Measurements from ENCODE around the gene MPPE1. TPM values are rescaled to one million over a fixed set of nuclear protein-coding genes. Genes with fewer than 3 reads are reported as not detected.

Gene MPPE1, protein sequence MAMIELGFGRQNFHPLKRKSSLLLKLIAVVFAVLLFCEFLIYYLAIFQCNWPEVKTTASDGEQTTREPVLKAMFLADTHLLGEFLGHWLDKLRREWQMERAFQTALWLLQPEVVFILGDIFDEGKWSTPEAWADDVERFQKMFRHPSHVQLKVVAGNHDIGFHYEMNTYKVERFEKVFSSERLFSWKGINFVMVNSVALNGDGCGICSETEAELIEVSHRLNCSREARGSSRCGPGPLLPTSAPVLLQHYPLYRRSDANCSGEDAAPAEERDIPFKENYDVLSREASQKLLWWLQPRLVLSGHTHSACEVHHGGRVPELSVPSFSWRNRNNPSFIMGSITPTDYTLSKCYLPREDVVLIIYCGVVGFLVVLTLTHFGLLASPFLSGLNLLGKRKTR
- 26.5 and 31.0 TPM in 2 replicates for polyA plus RNA-seq (2011; rRNA removed)
- 14.5 and 16.1 TPM in 2 replicates for polyA minus RNA-seq (2011; rRNA and poly(A)+ RNA removed)

DNA sequence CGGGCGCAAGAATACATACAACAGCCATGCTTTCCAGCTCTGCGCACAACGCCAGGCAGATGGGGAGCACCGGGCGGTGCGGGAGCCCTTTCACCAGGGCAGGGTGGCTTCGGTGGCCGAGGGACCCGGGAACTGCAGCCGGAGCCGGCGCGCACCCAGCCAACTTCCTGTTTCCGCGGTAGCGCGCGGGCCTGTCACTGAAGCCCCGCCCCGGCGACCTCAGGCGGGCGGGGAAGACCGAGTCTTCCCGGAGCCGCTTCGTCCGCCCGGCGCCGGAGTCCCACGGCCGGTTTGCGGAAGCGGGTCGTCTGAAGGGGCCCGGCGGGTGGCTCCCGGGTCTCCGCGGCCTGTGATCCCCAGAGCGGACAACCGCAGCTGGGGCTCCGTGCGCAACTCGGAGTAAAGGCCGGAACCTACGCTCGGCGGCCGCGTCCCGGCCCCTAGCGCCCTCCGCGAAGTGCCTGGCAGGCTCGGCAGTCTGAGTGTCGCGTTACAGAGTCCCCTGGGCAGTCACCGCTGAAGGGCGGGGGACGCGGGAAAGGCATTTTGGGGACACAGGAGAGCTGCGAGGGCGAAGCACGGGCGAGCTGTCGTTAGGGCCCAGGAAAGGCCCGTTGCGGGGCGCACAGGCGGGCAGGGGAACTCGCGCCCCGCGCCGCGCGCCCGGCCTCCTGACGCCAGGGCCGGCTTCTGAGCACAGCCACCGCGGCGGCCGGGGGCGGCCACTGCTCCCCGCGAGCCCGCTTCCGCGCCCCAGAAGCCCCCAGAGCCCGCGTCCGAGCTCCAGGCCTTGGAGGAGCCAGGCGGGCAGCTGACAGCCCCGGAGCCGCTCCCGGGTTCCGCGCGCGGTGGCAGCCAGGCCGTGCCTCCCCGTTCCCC is at the start of gene MPPE1:
Gene MPPE1 (minus strand): TSS at position 136 of the 879 bp plus-strand sequence. CDS start 11,053 bp downstream, outside the sequence.
- TF ChIP-seq, protein P1, sequence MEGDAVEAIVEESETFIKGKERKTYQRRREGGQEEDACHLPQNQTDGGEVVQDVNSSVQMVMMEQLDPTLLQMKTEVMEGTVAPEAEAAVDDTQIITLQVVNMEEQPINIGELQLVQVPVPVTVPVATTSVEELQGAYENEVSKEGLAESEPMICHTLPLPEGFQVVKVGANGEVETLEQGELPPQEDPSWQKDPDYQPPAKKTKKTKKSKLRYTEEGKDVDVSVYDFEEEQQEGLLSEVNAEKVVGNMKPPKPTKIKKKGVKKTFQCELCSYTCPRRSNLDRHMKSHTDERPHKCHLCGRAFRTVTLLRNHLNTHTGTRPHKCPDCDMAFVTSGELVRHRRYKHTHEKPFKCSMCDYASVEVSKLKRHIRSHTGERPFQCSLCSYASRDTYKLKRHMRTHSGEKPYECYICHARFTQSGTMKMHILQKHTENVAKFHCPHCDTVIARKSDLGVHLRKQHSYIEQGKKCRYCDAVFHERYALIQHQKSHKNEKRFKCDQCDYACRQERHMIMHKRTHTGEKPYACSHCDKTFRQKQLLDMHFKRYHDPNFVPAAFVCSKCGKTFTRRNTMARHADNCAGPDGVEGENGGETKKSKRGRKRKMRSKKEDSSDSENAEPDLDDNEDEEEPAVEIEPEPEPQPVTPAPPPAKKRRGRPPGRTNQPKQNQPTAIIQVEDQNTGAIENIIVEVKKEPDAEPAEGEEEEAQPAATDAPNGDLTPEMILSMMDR (IDR thresholded peaks at IDR 0.05; ENCODE audit: insufficient read depth, low read depth, low read length): no peak
- POLR2A ChIA-PET: no interaction called here
- CTCF ChIA-PET: interaction anchor here (0.6 to 1.3 kb wide), 2 partner anchors 8 to 87 kb away, joined by 3 to 4 read pairs; no protein-coding TSS in a partner anchor

DNA sequence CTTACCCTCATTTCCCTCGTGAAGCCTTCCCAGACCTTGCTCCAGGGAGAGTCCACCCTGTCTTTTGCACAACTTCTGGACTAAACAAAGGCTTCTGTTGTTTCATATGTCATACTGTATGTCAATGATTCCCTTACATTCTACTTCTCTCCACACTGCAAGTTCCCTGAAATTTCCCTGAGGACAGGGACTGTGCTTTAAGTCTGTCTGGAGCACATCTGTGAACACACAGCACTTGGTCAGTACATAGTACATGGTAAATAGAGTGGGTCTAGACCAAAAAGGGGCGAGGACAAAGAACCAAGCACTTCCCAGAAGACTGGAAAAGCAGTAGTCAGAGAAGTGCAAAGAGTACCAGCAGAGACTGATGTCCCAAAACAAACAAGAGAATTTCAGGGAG is 49.5 kb upstream of the MPPE1 start:
- Histone ChIP-seq H3K36me3 (ENCODE audit: control insufficient read depth, insufficient read depth, low read length) (no peaks in the 10 kb centered on the region), H3K4me3 (ENCODE audit: low read depth, low read length) (no peak overlapping the region), H3K27me3 (ENCODE audit: control insufficient read depth, insufficient read depth, low read length) (no peaks in the 10 kb centered on the region)
- TF ChIP-seq, protein P1 (IDR thresholded peaks at IDR 0.05; ENCODE audit: insufficient read depth, low read depth, low read length): no peak
- DNase-seq (ENCODE audit: low read depth): no peak
- POLR2A ChIA-PET: no interaction called here
- CTCF ChIA-PET: interaction anchor here (1.0 to 3.9 kb wide), 2 partner anchors 16 to 18 kb away, joined by 3 to 19 read pairs; no protein-coding TSS in a partner anchor

More for the DNA sequence above, at the start of gene MPPE1:
- Histone ChIP-seq H3K4me3 (ENCODE audit: low read depth, low read length) (peak within 1 kb of the TSS; percentile 81), H3K27me3 (ENCODE audit: control insufficient read depth, insufficient read depth, low read length) (no peaks in the 10 kb centered on the region), H3K36me3 (ENCODE audit: control insufficient read depth, insufficient read depth, low read length) (peaks cover 4% of the 10 kb centered on the region)
- DNase-seq (ENCODE audit: low read depth): peak; percentile 26

DNA sequence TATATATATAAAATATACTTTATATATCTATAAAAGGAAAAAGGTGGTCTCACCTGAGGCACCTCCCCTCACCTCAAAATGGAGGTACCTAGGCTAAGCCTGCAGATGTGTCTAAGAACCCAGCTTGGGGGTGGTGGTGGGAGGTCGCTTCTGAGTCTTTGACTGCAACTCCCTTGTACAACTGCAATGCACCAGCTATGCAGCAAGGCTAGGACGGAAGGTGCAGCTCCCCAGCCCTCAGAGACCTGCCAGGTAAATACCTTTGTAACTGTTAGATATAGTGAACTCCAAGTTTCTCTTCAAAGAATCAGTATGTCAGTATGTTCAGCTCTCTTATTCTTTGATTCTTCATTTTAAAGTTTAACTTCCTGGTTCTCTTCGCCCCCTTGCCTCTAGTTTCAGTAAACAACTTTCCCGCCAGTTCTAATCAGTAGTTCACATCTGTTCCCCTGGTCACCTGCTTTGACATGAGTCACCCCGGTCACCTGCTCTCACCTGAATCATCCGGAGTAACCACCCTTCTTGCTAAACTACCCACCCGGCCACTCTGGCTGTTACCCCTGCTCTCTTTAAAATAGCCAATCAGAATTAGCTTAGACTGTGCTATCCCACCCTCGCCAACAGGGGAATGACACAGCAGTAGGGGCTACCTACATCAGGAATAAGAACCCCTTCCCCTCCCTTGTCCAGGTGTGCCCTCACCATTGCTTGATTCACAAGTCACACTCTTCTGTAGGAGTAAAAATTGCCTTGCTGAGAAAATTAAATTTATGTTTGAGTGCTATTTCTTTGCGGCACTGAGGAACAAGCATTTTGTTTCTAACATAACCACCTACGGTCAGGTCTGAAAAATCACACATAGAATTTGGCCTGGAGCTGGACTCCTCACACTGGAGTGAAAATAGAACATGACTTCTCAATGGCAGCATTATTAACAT is 48.5 kb upstream of the MPPE1 start:
- Histone ChIP-seq H3K36me3 (ENCODE audit: control insufficient read depth, insufficient read depth, low read length) (no peaks in the 10 kb centered on the region), H3K27me3 (ENCODE audit: control insufficient read depth, insufficient read depth, low read length) (no peaks in the 10 kb centered on the region), H3K4me3 (ENCODE audit: low read depth, low read length) (no peak overlapping the region)
- POLR2A ChIA-PET: no interaction called here
- TF ChIP-seq, protein P1 (IDR thresholded peaks at IDR 0.05; ENCODE audit: insufficient read depth, low read depth, low read length): no peak
- no peak for DNase-seq (ENCODE audit: low read depth)
- CTCF ChIA-PET: interaction anchor here (3.9 kb wide), 1 partner anchor 17 kb away, joined by 19 read pairs; no protein-coding TSS in a partner anchor

DNA sequence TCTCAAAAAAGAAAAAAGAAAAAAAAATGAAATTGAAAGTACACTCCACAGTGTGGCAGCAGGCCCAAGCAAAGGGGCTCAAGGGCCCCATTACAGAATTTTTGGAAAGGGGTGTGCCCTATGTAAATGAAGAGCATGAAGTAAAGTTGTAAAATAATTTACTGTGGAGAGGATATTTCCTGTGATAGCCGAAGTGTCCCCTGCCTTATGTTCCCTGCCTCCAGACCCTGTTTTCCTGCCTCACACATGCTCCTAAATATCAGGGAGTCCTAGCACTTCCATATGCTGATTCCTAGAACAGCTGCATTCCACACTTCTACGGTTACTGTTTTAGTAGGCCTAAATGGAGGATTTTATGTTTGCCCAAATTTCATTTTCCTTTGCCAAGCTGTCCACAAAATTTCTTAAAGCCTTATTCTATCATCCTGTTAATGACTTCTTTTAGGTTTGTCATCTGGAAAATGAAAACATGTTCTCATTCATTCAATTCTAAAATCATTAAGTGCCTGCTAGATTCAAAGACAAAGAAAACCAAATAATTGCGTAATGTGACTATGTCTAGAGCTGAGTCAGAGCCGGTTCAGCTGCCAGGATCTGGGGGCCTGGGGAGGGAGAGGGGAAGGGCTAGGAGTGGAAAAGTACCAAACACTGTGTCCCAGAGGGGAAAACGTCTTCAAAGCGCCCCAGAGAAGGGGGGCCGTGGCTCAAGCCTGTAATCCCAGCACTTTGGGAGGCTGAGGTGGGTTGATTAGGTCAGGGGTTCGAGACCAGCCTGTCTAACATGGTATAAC is 47.3 kb upstream of the MPPE1 start:
- TF ChIP-seq, protein P1 (IDR thresholded peaks at IDR 0.05; ENCODE audit: insufficient read depth, low read depth, low read length): no peak
- H3K27me3 ChIP-seq (ENCODE audit: control insufficient read depth, insufficient read depth, low read length): no peaks in the 10 kb centered on the region
- H3K4me3 ChIP-seq (ENCODE audit: low read depth, low read length): no peak overlapping the region
- DNase-seq (ENCODE audit: low read depth): peak; percentile 71
- POLR2A ChIA-PET: interaction anchor here (0.7 to 0.9 kb wide), 2 partner anchors 21 to 991 kb away, joined by 3 read pairs; no protein-coding TSS in a partner anchor
- CTCF ChIA-PET: interaction anchor here (1.2 to 3.9 kb wide), 4 partner anchors 9 to 83 kb away, joined by 3 to 19 read pairs (median 6); no protein-coding TSS in a partner anchor
- no peaks in the 10 kb centered on the region for H3K36me3 ChIP-seq (ENCODE audit: control insufficient read depth, insufficient read depth, low read length)
